Measurements from ENCODE around the gene NAXE.
"Not testable (repeated sequence)": the region's sequence is repeated elsewhere in the genome, so short reads cannot be mapped to it uniquely, and the experiment has no call there.

The NAXE gene

DNA sequence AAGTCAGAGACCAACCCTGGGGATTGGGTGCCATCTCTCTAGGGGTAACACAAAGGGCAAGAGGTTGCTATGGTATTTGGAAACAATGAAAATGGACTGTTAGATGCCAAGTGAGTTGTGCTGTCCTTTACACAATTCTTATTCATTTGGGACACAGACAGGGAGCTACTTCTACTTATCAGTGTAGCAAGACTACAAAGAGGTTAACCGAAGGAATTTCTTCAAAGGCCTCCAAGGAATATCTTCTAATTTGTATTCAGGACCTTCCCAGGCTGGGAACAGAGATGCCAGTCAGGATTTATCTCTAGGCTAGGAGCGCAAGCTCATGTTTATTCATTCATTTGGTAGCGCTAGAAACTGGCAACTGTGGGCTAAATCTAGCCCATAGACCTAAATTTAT lies 2.6 kb downstream of the NAXE start:
- no peak for DNase-seq

GRCh38 chr1:156595016-156595415 lies 3.4 kb downstream of the NAXE start:
- DNase-seq = no peak

DNA sequence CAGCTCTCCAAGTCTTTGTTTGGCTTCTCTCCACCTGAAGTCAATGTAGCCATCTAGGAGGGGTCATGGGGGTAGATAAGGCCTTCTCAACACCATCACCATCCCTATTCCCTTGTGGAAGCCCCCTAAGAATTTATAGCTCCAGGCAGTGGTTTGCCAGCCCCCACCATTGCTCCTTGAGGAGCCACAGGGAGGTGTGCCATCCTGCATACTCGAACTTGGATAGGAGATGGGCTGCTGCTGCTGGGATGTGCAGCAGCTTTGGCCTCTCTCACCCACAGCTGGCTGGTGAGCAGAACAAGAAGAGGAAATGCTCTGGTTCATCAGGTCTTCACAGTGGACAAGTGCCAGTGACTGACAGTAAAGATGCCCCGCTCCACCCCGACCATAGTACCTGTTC lies 4.8 kb downstream of the NAXE start:
- no peak for DNase-seq

GRCh38 chr1:156598125-156598524 lies 6.5 kb downstream of the NAXE start:
- no peak for DNase-seq

GRCh38 chr1:156598731-156599432 lies 7.3 kb downstream of the NAXE start:
- no peak for DNase-seq

DNA sequence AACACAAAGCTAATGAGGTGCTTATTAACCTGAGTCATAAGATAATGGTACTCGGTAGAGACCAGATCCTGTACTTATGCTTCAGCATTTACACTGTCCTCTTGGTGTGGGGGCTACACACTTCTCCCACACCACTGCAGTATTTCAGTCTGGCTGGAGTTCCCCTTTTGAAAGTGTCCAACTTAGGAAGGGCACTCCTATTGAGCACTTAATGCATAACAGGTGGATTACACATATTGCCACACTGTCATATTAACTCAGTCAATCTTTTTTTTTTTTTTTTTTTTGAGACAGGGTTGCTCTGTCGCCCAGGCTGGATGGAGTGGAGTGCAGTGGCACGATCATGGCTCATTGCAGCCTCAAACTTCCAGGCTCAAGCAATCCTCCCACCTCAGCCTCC lies 8.2 kb downstream of the NAXE start:
- DNase-seq = peak; percentile 76

- peak; percentile 37 for DNase-seq
Measured at GRCh38 chr1:156600733-156601121, 9.2 kb downstream of the NAXE start.

- peak; percentile 85 for DNase-seq
Measured at GRCh38 chr1:156601122-156601830, 9.7 kb downstream of the NAXE start, which contains the start of gene GPATCH4. TSS of gene GPATCH4 (minus strand) at chr1:156601479.

DNA sequence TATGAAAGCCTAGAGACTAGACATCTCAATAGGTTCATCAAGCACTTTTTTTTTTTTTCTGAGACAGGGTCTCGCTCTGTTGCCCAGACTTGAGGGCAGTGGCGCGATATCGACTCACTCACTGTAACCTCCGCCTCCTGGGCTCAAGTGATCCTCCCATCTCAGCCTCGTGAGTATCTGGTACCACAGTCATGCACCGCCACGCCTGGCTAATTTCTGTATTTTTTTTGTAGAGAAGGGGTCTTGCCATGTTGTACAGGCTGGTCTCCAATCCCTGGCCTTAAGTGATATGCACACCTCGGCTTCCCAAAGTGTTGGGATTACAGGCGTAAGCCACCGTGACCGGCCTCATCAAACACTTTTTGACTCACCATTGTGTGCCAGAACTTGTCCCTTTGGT lies 10.3 kb downstream of the NAXE start:
- peak; percentile 31 for DNase-seq

- DNase-seq = peak; percentile 66
Measured at GRCh38 chr1:156602557-156602993, 11.0 kb downstream of the NAXE start.

GRCh38 chr1:156607344-156607743 lies 15.8 kb downstream of the NAXE start:
- DNase-seq = not testable (repeated sequence)

GRCh38 chr1:156608036-156608674 lies 16.6 kb downstream of the NAXE start:
- peak; percentile 86 for DNase-seq

DNA sequence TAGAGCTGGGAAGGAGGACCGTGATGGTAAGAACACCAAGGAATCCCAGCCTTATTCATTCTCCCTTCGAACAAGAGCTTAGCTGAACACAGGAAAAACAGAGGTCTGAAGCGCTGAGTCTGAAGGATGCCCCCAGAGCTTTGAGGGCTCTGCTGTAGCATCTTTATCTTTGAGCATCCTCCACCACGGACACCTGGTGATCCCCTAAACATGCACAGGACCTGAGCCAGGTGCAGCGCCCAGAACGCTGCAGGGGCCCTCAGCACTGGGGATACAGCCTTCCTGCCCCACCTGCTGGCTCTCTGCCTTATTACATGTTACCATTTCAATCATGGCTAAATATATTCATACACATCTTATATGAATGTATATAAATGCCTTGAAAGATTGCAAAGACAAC lies 17.4 kb downstream of the NAXE start:
- DNase-seq = peak; percentile 81

- not testable (repeated sequence) for DNase-seq
Measured at GRCh38 chr1:156610072-156610471, 18.5 kb downstream of the NAXE start.

DNA sequence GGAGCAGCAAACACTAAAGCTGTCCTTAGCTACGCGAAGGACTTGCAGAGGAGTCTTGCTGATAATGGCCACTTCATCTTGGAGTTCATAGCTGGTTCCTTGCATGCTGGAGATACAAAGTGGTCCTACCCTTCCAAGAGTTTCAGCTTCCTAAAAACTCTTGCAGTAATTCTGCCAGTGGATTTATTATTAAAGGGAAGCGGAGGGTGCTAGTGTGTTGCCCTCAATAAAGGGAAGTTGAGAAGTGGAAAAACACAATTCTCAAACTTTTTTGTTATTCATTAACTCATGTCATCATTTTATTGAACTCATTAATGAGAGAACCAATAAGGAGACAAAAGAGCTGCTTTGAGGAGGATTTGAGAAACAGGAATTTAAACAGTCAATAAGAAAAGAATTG lies 21.1 kb downstream of the NAXE start:
- no peak for DNase-seq

DNA sequence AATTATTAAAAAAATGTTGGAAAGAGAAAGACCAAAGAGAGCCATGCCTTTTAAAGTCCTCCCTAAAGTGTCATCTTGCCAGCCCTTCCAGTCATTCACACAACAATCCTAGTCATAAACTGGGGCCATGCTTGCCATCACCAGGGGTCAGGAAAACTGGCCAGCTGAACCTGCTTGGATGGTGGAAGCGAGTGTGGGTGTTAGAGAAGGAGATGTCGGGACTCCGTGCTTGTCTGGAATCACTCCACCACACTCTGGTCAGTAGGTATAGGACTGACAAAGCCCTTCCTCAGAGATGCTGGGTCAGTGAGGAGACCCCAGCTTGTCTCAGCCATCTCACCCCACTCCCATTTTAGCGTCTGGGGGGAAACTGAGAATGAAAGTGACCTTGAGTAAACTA lies 24.4 kb downstream of the NAXE start:
- DNase-seq = no peak

DNA sequence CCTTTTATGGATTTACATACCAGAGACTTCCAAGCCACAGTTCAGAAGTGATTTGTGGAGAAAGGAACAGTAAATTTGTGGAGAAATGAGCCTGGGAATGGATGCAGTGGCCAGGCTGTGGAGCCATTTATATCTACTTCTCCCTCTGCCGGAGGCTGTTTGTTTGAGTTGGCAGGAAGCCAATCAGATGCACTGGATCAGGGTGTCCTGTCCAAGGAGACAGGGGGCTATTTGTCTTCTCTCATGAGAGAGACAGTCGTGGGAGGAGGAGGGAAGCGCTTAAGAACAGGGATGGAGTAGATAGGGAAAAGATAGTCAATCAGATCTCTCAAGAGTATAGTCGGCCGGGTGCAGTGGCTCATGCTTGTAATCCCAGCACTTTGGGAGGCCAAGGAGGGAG lies 24.9 kb downstream of the NAXE start:
- no peak for DNase-seq

DNA sequence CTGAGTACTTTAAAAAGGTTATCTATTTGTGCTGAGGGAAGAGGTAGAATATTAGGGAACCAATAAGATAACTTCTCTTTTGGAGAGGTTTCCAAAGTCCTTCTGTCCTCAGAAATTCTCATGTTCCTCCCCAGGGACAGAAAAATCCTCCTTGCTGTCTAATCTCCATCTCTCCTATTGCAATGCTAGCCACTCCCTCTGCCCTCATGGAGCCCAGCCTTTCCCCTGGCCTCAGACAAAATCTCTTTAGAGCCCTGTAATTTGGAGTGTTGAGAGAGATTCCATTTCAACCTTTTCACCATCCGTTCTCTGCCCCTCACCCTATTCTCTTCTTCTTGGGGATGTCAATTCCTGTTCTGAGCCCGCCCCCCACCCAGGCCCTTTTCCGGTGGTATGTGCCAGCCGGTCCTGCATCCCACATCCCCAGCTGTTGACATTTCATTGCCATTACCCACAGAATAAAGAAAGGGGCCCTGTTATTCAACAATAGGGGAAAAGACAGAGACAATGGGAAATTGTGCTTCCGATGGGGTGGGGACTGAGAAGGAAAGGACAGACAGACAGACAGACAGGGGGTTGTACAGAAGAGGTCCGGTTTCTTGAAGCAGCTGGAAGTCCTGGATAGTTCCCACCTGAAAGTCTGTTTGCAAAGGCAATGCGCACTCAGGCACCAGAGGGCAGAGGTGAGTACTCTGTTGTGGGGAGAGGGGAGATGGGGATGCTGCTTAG lies 27.4 kb downstream of the NAXE start, which contains the start of gene HAPLN2:
Gene HAPLN2 (plus strand): TSS at position 563 of the 729 bp plus-strand sequence. CDS start 4,076 bp downstream, outside the sequence.
- DNase-seq = peak; percentile 63

DNA sequence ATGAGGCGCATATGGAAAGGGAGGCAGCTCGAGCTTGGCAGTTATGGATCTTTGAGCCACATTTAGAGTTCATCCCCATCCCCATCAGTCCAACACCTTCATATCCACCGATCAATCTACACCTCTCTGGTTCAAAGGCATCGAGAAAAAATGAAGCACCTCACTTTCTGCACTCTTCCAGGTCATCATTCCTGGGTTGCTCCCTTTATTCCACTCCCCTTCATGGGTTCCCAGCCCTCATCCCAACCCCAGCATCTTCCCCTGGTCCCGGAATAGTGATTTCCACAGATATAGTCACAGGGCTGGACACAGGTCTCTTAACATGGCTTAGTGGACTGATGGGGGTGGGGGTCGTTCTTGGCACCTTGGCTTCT lies 28.0 kb downstream of the NAXE start:
- DNase-seq = no peak

- no peak for DNase-seq
Measured at GRCh38 chr1:156622581-156623297, 31.2 kb downstream of the NAXE start.

DNA sequence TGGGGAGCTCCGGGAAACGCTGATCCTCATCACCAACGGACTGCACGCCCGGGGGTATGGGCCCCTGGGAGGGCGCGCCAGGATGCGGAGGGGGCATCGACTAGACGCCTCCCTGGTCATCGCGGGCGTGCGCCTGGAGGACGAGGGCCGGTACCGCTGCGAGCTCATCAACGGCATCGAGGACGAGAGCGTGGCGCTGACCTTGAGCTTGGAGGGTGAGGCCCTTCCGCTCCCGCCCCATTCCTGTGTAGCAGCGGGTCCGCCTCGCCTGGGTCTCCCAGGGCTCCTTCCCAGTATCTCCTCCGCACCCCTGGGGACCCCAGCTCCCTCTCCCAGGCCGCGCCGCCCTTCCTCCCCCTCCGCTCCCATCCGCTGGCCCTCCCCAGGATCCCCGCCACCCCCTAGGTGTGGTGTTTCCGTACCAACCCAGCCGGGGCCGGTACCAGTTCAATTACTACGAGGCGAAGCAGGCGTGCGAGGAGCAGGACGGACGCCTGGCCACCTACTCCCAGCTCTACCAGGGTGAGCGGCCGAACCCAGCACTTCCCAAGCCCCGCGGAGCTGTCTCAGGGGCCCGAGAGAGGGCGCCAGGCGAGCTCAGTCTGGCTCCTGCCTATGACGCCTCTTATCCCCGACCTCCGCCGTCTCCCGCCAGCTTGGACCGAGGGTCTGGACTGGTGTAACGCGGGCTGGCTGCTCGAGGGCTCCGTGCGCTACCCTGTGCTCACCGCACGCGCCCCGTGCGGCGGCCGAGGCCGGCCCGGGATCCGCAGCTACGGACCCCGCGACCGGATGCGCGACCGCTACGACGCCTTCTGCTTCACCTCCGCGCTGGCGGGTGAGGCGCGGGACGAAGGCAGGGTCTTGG lies 32.6 kb downstream of the NAXE start:
- peak; percentile 69 for DNase-seq

Data from RPMI8226 (cell line).